K562 (cell line): ENCODE measurements around the gene CLEC4E. TPM values are rescaled to one million over a fixed set of nuclear protein-coding genes. Genes with fewer than 3 reads are reported as not detected.

ENCODE experiments used
- BMI1 ChIP-seq: fragments of 150-350 bp; IDR thresholded peaks from 2 replicates; pipeline ENCODE4 v1.6.1; 2014; ENCODE audit warnings: low read length
- C11orf30 ChIP-seq: fragments of 450-650 bp; IDR thresholded peaks from 2 replicates; pipeline ENCODE4 v1.6.1; 2016; ENCODE audit warnings: low read depth, mild to moderate bottlenecking
- CBX1 ChIP-seq: sonication (generic); IDR thresholded peaks from 2 replicates; pipeline ENCODE4 v1.6.1; 2016; ENCODE audit warnings: antibody characterized with exemption, low read depth, mild to moderate bottlenecking
- E2F8 ChIP-seq: fragments of 450-650 bp; IDR thresholded peaks from 2 replicates; pipeline ENCODE4 v1.7.1; 2018; ENCODE audit warnings: mild to moderate bottlenecking, low read depth; ENCODE audit not compliant: partially characterized antibody
- IRF9 ChIP-seq: fragments of 450-650 bp; IDR thresholded peaks from 2 replicates; pipeline ENCODE4 v1.6.1; 2016; ENCODE audit warnings: missing biosample characterization, missing genetic modification characterization
- KDM5B ChIP-seq: fragments of 200-600 bp; sonication (generic); IDR thresholded peaks from 2 replicates; pipeline ENCODE4 v1.6.1; 2012; ENCODE audit warnings: low read depth, mild to moderate bottlenecking, moderate library complexity, low read length, control low read depth, inconsistent platforms; ENCODE audit not compliant: insufficient replicate concordance
- MAFF ChIP-seq: IDR thresholded peaks from 2 replicates; pipeline ENCODE4 v1.6.1; 2012; ENCODE audit warnings: low read length, improper control_type of control experiment
- MXI1 ChIP-seq: IDR thresholded peaks from 2 replicates; pipeline ENCODE4 v1.6.1; 2011; ENCODE audit warnings: low read depth, mild to moderate bottlenecking, improper control_type of control experiment, low read length
- POU5F1 ChIP-seq: fragments of 150-350 bp; IDR thresholded peaks from 2 replicates; pipeline ENCODE4 v1.6.1; 2014; ENCODE audit warnings: borderline replicate concordance, low read length, low read depth, mild to moderate bottlenecking; ENCODE audit not compliant: partially characterized antibody
- SAFB2 ChIP-seq: fragments of 200-400 bp; formaldehyde crosslinking; IDR thresholded peaks from 2 replicates; pipeline ENCODE4 v1.6.1; 2018; ENCODE audit warnings: borderline replicate concordance, low read length, low read depth, moderate library complexity; ENCODE audit not compliant: severe bottlenecking
- TEAD1 ChIP-seq, 2 experiments: fragments of 450-650 bp in 1 of 2; sonication (generic) in 1 of 2; formaldehyde crosslinking; IDR thresholded peaks; 2 replicates each; pipeline versions ENCODE4 v1.4.0 to v1.8.0; 2020 to 2022; ENCODE audit warnings: mild to moderate bottlenecking in 2 of 2, missing genetic modification reagents in 1 of 2
- XRCC4 ChIP-seq: IDR thresholded peaks from one replicate; pipeline ENCODE4 v1.6.1; 2011; ENCODE audit not compliant: insufficient read depth, insufficient read length; ENCODE audit errors: extremely low read depth
- ZNF23 ChIP-seq: fragments of 250-450 bp; sonication (Bioruptor Pico); IDR thresholded peaks from 2 replicates; pipeline ENCODE4 v1.4.0; 2020; ENCODE audit warnings: mild to moderate bottlenecking
- ZNF311 ChIP-seq: fragments of 250-450 bp; sonication (Bioruptor Pico); IDR thresholded peaks from 2 replicates; pipeline ENCODE4 v1.4.0; 2020; ENCODE audit warnings: mild to moderate bottlenecking, moderate library complexity
- ZNF644 ChIP-seq: fragments of 200-800 bp; sonication (Bioruptor generic); IDR thresholded peaks from 2 replicates; pipeline ENCODE4 v1.6.1; 2016; ENCODE audit warnings: low read depth, missing genetic modification characterization, missing compliant biosample characterization
- ZNF655 ChIP-seq: fragments of 250-450 bp; sonication (Bioruptor Pico); IDR thresholded peaks from 2 replicates; pipeline ENCODE4 v1.5.0; 2021
- ZNF778 ChIP-seq: fragments of 450-650 bp; formaldehyde crosslinking; IDR thresholded peaks from 2 replicates; pipeline ENCODE4 v1.4.0; 2020; ENCODE audit warnings: mild to moderate bottlenecking, moderate library complexity
- polyA plus RNA-seq, 8 experiments: library from polyadenylated mRNA; depleted of rRNA in 4 of 8; stranded (reverse) in 5 of 8; unstranded in 3 of 8; fragments of >200 nt; fragmentation: Nextera tagmentation in 2 of 8; fragmentation: Illumina TruSeq in 1 of 8; extraction: Ambion mirVana in 2 of 8; extraction: Trizol in 1 of 8; gene quantifications; 2 replicates each; pipeline versions ENCODE4 v1.2.1 to v1.2.3, GENCODE V29; 2011 to 2014; ENCODE audit warnings: inconsistent platforms in 1 of 8, missing spikeins in 1 of 8
- total RNA-seq, 7 experiments: library from RNA; depleted of rRNA in 6 of 7; stranded (reverse); fragments of >200 nt in 6 of 7; fragmentation: Illumina TruSeq in 2 of 7; extraction: Trizol in 2 of 7; gene quantifications; 2 replicates each; pipeline versions ENCODE4 v1.2.1 to v1.2.3, GENCODE V29; 2011 to 2021; ENCODE audit warnings: low replicate concordance in 1 of 7

Gene CLEC4E
- total and polyA plus RNA-seq, 9 of the 15 experiments (the other 6 are each of a cell fraction or from before 2014, with no cell fraction given): not detected

- TF ChIP-seq TEAD1 (CRISPR knock-in tag; IDR thresholded peaks at IDR 0.05) (no peak), C11orf30 (peak; percentile 65; the same call in 1 of the 2 replicates), IRF9 (no peak), MXI1 (no peak), ZNF311 (CRISPR knock-in tag) (no peak), MAFF (peak; percentile 35; the same call in 1 of the 2 replicates), XRCC4 (no peak), ZNF655 (CRISPR knock-in tag) (no peak), ZNF644 (tag) (no peak), KDM5B (no peak), ZNF778 (no peak), E2F8 (no peak), SAFB2 (no peak), BMI1 (no peak), CBX1 (no peak), ZNF23 (CRISPR knock-in tag) (no peak), POU5F1 (no peak)
These were observed 13.9 kb upstream of the CLEC4E start (continued) for GRCh38 chr12:8554451-8555195.
